VCaP (cell line): ENCODE results near the gene NOCT.
A peak's percentile ranks its signal among the peaks of the same experiment; 100 is the strongest.
"Not testable (repeated sequence)": the region's sequence is repeated elsewhere in the genome, so short reads cannot be mapped to it uniquely, and the experiment has no call there.

Source experiments
- H3K27ac ChIP-seq: fragments of 450-650 bp; 2 replicates; pipeline ENCODE4 v1.5.1; 2017
- TF ChIP-seq, protein P1 (sequence below): fragments of 450-650 bp; conservative IDR thresholded peaks from 2 replicates; pipeline ENCODE4 v1.5.1; 2017; ENCODE audit warnings: mild to moderate bottlenecking, moderate library complexity

Gene NOCT

DNA sequence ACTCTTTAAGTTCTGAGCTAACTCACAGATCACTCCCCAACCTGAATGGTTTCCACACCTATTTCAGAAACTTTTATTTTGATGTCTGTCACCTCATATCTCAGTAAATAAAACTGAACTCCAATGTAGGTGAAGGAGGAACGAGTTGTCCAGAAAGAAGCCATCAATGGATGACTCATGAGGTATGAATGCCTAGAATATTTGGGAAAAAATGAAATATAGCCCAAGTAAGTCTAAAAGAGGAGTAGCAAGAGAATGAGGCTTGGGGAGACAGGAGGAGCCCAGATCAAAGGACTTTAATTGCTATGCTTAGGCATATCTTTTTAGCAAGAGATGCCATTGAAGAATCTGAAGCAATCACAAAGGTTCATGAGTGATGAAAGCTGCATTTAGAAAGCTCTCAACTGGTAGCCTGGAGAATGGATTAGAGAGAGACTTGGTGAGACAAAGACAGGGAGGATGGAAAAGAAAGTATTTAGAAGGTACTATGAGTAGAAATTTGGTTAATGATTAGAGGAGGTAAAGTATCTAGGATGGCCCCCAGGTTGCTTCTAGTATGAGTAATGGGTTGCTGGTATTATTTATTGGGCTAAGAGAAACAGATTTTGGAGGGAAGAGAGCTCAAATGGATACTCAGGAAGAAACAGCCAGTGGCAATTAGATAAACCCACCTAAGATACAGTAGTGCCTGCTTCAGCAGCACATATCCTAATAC is 39.4 kb downstream of the NOCT start:
- no peak overlapping the region for H3K27ac ChIP-seq
- TF ChIP-seq, protein P1, sequence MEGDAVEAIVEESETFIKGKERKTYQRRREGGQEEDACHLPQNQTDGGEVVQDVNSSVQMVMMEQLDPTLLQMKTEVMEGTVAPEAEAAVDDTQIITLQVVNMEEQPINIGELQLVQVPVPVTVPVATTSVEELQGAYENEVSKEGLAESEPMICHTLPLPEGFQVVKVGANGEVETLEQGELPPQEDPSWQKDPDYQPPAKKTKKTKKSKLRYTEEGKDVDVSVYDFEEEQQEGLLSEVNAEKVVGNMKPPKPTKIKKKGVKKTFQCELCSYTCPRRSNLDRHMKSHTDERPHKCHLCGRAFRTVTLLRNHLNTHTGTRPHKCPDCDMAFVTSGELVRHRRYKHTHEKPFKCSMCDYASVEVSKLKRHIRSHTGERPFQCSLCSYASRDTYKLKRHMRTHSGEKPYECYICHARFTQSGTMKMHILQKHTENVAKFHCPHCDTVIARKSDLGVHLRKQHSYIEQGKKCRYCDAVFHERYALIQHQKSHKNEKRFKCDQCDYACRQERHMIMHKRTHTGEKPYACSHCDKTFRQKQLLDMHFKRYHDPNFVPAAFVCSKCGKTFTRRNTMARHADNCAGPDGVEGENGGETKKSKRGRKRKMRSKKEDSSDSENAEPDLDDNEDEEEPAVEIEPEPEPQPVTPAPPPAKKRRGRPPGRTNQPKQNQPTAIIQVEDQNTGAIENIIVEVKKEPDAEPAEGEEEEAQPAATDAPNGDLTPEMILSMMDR, result no peak

DNA sequence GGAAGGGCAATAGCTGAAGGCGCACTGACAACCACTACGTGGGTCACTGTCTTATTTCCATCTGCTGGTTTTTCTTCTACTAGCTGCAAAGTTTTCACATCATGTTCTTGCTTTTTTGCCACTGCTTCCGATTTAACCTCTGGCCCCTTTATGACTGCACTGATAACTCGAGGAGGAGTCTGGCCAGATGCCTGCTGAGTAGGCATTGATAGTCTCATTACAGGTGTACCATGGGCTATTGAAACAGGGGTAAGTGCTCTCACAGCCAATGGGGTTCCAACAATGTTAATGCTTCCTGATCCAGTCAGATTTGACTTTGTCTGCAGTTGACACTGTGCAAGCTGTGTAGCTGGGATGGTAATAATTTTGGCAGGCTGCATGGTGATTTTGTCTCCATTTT is 43.4 kb downstream of the NOCT start:
- not testable (repeated sequence) for H3K27ac ChIP-seq

DNA sequence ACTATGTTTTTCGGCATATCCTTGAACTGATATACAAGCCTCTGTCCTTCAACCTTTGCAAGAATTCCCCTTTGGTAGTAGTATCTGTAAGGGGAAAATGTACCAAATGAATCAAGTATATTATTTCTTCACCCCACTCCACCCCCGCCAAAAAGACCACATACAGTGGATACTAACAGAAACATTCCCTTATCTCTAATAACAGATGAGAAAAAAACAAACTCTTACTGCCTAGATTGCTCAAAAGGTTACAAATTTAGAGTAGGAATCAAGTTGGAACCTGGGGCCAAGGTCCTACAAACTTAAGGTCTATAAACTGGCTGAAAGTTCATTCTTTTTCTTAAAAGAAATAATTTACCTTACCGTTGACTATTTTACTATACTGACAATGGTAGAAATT is 45.0 kb downstream of the NOCT start:
- H3K27ac ChIP-seq, result no peak overlapping the region
- TF ChIP-seq, protein P1, result no peak

DNA sequence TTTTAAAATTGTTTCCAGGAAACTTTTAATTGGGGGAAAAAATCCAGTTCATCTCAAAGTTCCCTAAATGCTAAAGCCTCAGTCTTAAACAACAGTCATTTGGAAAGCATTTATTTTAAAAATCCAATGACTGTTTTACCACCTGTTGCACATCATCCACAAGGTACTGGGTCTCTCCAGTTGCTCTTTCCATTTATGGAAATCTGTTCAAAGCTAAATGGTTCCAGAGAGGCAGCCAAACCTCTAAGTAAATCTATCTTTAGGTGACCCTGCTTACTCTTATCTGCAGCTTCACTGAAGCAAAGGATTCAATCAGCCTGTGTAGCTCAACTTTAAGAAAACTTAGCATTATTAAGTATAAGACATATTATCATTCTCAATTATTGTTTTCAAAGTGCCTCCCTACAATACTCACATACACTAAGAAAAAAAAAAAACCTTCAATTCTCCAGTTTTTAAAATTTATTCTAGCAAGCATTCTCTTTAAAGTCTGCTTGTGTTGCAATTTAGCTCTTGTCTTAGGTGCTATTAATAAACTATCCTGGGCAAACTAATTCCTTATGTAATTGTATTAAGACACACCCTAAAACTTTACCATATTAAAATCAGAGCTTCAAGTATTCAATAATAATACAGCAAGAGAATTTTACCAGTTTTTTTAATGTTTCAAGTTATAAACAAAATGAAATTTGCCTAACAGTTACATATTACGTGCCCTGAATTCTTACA is 60.6 kb downstream of the NOCT start:
- peak overlapping the region; percentile 73 for H3K27ac ChIP-seq

DNA sequence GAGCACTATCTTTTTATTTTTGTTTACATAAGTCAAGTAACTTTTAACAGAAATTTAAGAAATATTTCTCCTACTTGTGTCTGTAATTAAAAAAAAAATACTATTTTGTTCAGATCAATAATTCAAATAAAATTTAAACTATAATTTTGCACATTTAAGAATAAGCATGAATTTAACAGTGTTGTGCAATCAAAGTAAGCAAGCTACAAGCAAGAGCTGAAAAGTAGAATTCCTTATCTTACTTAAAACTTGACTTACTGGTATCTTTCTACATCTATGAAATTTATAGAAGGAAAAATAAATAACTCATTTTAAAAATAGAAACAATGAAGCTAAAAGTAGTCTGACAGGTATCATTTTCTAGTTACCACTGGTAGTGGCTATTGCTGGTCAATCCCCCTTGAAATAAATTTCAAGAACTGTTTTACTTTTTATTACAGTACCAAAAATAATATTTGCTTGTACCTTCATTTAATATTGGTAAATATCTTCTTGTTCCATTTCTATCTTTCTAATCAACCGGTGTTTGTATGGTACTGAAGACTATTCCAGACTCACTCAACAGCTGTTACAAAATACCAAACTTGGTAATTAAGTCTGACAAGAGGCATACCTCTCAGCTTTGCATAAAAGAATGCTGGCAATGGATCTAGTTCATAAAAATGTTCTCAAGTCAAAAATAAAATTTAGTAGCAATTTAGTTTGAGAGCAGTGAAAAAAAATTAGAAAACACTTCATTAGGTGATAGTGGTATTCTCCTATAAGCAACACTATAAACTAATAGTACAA is 62.2 kb downstream of the NOCT start:
- H3K27ac ChIP-seq, result peak overlapping the region; percentile 73
- TF ChIP-seq, protein P1, result no peak

More for the DNA sequence above, 60.6 kb downstream of the NOCT start:
- TF ChIP-seq, protein P1, result no peak

DNA sequence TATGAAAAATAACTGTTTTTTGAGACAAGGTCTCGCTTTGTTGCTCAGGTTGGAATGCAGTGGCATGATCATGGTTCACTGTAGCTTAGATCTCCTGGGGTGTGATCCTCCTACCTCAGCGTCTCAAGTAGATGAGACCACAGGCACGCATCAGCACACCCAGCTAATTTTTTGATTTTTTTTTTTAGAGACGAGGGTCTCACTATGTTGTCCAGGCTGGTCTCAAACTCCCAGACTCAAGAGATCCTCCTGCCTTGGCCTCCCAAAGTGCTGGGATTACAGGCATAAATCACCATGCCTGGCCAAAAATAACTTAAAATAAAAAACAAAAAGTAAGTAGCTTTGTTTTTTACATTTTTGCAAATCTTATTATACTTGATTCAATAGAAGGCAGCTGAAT is 63.3 kb downstream of the NOCT start:
- TF ChIP-seq, protein P1, result no peak
- H3K27ac ChIP-seq, result peak overlapping the region; percentile 73

DNA sequence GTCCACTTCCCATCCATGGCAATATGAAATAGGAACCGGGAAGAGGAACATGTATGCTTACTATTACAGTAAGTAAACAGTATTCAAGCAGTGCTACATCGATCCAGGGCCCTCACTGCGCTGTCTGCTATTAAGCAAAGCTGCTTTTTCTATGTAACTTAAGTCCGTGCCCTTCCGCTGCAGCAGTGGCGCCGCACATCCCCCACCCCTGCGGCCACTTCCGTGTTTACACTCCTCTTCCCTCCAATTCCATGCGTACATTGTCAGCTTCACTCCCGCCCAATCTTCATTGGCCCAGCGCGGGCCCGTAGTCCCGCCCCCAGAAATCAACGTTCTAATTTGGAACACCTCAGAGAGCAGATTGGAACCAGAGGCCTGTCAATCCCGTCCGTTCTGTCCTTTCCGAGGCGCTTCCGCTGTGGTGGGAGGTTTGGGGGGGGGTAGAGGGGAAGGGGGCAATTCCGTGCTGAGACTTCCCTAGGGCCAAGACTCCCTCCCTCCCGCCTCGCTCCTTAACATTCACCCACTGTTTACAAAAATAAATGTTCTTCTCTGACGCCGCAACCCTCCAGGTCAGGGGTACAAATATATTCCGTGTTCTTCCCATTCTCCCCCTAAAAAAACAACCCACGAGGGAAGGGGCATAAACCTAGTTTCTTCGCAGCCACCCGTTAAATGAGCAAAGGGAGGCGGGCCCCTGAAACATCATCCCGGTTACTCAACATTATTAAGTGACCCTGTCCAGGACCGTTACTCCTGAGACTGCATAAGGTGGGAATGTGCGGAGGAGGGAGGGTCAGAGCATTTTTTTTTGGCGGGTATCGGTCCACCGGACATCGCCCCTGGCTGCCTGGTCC is 67.4 kb downstream of the NOCT start:
- H3K27ac ChIP-seq, result peak overlapping the region; percentile 95
- TF ChIP-seq, protein P1, result no peak
